Measurements from ENCODE around the gene HABP2. TPM values are rescaled to one million over a fixed set of nuclear protein-coding genes. Genes with fewer than 3 reads are reported as not detected.

The HABP2 gene
- total RNA-seq, 1 donor from 2014 or later, result not detected

GRCh38 chr10:113600569-113600968 is 47.7 kb downstream of the HABP2 start:
- Mint-ChIP-seq H3K36me3 (ENCODE audit: low read depth) (no peaks in the 10 kb centered on the region), H3K4me1 (ENCODE audit: low read depth) (no peaks in the 10 kb centered on the region), H3K9me3 (ENCODE audit: low read depth) (peaks cover 6% of the 10 kb centered on the region), H3K27ac (ENCODE audit: unreplicated experiment) (no peak overlapping the region), H3K27me3 (ENCODE audit: low read depth) (peaks cover 30% of the 10 kb centered on the region), H3K4me3 (ENCODE audit: unreplicated experiment) (no peak overlapping the region)
- TF ChIP-seq CTCF (IDR thresholded peaks at IDR 0.05), result no peak
- no peak for DNase-seq (ENCODE audit: low spot score)

GRCh38 chr10:113603057-113603777 is 50.4 kb downstream of the HABP2 start:
- Mint-ChIP-seq H3K4me1 (ENCODE audit: low read depth) (no peaks in the 10 kb centered on the region), H3K9me3 (ENCODE audit: low read depth) (peaks cover 6% of the 10 kb centered on the region), H3K27ac (ENCODE audit: unreplicated experiment) (no peak overlapping the region), H3K4me3 (ENCODE audit: unreplicated experiment) (no peak overlapping the region), H3K36me3 (ENCODE audit: low read depth) (no peaks in the 10 kb centered on the region), H3K27me3 (ENCODE audit: low read depth) (peaks cover 24% of the 10 kb centered on the region)
- no peak for DNase-seq (ENCODE audit: low spot score)
- TF ChIP-seq CTCF (IDR thresholded peaks at IDR 0.05), result no peak

GRCh38 chr10:113604572-113604971 is 51.7 kb downstream of the HABP2 start:
- peaks cover 21% of the 10 kb centered on the region for H3K27me3 Mint-ChIP-seq (ENCODE audit: low read depth)

GRCh38 chr10:113605268-113605978 is 52.6 kb downstream of the HABP2 start:
- H3K4me1 Mint-ChIP-seq (ENCODE audit: low read depth), result peaks cover 2% of the 10 kb centered on the region
- H3K4me3 Mint-ChIP-seq (ENCODE audit: unreplicated experiment), result no peak overlapping the region
- peaks cover 2% of the 10 kb centered on the region for H3K9me3 Mint-ChIP-seq (ENCODE audit: low read depth)
- TF ChIP-seq CTCF (IDR thresholded peaks at IDR 0.05), result no peak
- H3K27me3 Mint-ChIP-seq (ENCODE audit: low read depth), result peaks cover 17% of the 10 kb centered on the region
- no peaks in the 10 kb centered on the region for H3K36me3 Mint-ChIP-seq (ENCODE audit: low read depth)
- no peak overlapping the region for H3K27ac Mint-ChIP-seq (ENCODE audit: unreplicated experiment)
- DNase-seq (ENCODE audit: low spot score), result no peak

More at GRCh38 chr10:113604572-113604971, 51.7 kb downstream of the HABP2 start:
- no peak for TF ChIP-seq CTCF (IDR thresholded peaks at IDR 0.05)
- no peaks in the 10 kb centered on the region for H3K4me1 Mint-ChIP-seq (ENCODE audit: low read depth)
- DNase-seq (ENCODE audit: low spot score), result no peak
- H3K36me3 Mint-ChIP-seq (ENCODE audit: low read depth), result no peaks in the 10 kb centered on the region
- H3K4me3 Mint-ChIP-seq (ENCODE audit: unreplicated experiment), result no peak overlapping the region
- H3K27ac Mint-ChIP-seq (ENCODE audit: unreplicated experiment), result no peak overlapping the region
- H3K9me3 Mint-ChIP-seq (ENCODE audit: low read depth), result peaks cover 6% of the 10 kb centered on the region

- no peak for TF ChIP-seq CTCF (IDR thresholded peaks at IDR 0.05)
- no peak for DNase-seq (ENCODE audit: low spot score)
- no peaks in the 10 kb centered on the region for H3K36me3 Mint-ChIP-seq (ENCODE audit: low read depth)
- H3K27me3 Mint-ChIP-seq (ENCODE audit: low read depth), result peaks cover 51% of the 10 kb centered on the region
- H3K4me3 Mint-ChIP-seq (ENCODE audit: unreplicated experiment), result no peak overlapping the region
- peaks cover 6% of the 10 kb centered on the region for H3K4me1 Mint-ChIP-seq (ENCODE audit: low read depth)
- H3K9me3 Mint-ChIP-seq (ENCODE audit: low read depth), result no peaks in the 10 kb centered on the region
- H3K27ac Mint-ChIP-seq (ENCODE audit: unreplicated experiment), result no peak overlapping the region
Measured at GRCh38 chr10:113609704-113610108, 56.9 kb downstream of the HABP2 start.
